Measurements from ENCODE around the gene C1orf232.

Gene C1orf232

DNA sequence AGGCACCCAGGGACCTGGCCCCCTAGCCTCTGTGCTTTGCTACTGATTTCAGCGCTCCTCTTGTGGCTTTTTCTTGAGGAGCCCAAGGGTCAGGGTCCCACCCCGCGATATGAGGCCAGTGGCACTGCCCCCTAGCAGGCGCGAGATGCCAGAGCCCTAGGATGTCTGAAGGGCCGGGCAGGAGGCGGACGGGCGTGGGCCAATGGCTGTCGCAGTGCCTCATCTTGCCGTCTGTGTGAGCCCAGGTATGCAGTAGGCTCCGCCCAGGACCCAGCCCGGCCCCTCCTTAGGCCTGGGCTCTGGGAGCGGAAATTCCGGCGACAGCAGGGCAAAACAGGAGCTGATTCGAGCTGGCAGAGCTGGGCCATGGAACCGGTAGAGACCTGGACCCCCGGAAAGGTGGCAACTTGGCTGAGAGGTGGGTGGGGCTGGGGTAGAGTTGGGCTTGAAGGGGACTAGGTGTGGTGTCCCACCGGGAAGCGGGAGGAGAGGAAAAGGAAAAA is 8.5 kb upstream of the C1orf232 start, which contains the start of gene CNKSR1:
Gene CNKSR1 (plus strand): TSS at position 310 of the 503 bp plus-strand sequence. CDS start 57 bp downstream, at position 367.
- DNase-seq (ENCODE audit: low read depth in 2 of 2): no peak

DNA sequence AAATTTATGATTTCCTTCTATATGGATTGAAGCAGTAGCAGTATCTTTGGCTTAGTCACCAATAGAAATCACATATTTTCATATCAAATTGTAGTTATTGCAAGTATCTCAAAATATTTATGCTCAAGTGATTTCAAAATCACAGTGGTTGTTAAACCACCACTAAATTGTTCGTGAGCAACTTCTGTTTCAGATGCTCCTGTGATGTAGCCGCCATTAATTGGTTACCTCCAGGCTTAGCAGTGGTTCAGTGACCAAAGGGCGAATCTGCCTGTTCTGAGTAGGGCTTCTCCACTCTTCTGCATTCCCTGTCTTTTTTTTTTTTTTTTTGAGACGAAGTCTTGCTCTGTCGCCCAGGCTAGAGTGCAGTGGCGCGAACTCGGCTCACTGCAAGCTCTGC is 6.6 kb upstream of the C1orf232 start:
- no peak for DNase-seq (ENCODE audit: low read depth in 2 of 2)

DNA sequence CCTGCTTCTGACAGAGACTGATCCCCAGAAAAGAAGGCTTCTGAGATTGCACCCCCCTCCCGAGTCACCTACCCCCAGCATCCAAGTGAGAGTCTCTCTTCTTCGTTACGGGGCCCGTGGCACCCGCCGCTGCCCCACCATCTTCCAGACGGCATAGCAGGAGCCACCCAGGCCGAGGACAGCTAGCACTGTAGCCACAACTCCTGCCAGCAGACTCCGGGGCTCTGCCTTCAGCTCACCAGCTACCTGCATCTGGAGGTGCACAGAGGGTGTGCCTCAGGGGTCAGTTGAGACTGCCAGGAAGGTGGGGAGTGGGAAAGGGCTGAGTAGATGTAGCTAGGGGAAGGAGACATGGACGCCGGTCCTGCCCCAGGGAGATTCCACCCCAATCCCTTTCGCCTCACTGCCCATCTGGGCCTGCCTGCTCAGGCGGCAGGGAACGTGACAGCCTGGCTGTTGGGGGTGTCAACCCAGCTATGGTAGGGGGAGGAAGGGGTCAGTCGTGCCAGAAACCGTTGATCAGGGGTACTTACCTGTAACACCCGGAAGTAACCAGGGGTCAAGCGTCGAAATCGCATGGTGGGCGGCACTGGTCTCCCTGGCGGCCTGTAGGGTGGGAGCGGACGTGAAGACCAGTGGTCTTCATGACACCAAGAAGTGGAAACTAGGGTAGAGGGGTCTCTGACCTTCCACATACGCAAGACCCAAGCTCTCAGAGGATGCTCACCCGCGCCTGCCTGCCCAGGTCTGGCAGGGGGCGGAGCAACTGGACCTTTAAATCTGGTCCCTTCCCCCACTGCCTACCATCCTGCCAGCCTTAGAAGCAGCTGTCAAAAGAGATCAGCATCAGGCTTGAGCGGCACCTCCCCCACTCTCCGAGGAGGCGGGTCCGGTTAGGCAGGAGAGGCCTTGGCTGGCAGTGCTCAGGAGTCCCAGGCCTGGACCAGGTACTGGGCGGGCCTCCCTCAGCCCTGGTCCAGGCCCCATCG is 2.6 kb upstream of the C1orf232 start, which contains the start of gene ZNF593OS:
Gene ZNF593OS (minus strand): TSS at position 749 of the 989 bp plus-strand sequence. CDS start 171 bp downstream, at position 578.
- DNase-seq (ENCODE audit: low read depth in 2 of 2): no peak

DNA sequence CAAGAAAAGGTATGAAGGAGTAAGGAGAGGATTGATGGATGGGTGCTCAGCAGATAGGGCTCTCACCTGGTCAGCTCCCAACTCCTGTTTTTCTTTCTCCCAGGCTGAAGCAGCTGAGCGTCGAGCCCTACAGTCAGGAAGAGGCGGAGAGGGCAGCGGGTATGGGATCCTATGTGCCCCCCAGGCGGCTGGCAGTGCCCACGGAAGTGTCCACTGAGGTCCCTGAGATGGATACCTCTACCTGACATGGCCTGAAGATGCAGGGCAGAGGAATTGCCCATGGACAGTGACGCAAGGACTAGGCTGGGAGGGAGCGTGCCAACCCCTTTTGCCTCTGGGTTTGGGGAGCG is 1.7 kb upstream of the C1orf232 start:
- DNase-seq (ENCODE audit: low read depth in 2 of 2): no peak

DNA sequence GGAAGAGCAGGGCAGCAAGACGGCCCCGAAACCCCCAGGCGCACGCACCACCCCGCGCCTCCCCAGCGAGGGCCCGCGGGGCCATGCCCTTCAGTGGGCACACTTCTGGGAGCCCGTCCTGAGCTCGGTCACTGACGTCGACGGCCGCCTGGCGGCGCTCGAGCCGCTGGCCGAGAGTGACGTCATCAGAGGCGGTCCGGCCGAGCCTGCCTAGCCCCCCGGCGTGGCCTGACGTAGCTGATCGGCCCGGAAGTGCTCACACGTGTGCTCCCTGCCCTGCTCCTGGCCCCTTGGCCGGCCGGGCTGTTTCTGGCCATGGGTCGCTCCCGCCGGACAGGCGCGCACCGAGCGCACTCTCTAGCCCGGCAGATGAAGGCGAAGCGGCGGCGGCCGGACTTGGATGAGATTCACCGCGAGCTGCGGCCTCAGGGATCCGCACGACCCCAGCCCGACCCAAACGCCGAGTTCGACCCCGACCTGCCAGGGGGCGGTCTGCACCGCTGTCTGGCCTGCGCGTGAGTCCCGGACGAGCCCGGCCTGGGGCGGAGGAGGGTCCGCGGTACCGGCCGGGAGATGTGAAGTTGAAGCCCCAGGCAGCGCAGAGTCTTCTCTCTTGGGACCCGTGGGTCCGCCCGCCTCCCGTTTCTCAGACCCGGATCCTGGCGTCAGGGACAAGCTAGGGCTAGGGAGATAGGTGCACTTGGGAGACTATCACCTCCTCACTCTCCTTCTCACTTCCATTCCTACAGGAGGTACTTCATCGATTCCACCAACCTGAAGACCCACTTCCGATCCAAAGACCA is 1.1 kb upstream of the C1orf232 start, which contains the start of gene ZNF593:
Gene ZNF593 (plus strand): TSS at position 240 of the 803 bp plus-strand sequence. CDS start 76 bp downstream, at position 316.
- DNase-seq (ENCODE audit: low read depth in 2 of 2): peak; percentile 76 to 86

DNA sequence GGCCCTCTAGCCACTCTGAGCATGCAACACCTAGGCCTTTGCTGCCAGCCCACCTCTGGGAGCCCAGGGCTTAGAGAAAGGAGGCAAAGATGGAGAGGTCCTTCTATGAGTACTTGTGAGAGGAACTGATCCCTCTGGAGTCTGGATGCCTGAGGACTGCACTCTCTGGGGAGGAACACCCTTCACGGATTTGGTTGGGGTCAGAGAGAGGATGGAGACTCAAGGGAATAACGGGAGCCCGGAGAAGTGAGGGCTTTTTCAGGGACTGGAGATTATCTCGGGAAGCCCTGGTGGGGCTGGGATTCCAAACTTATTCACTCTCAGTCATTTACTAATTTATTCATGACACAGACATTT is 413 bp upstream of the C1orf232 start:
- DNase-seq (ENCODE audit: low read depth in 2 of 2): no peak

DNA sequence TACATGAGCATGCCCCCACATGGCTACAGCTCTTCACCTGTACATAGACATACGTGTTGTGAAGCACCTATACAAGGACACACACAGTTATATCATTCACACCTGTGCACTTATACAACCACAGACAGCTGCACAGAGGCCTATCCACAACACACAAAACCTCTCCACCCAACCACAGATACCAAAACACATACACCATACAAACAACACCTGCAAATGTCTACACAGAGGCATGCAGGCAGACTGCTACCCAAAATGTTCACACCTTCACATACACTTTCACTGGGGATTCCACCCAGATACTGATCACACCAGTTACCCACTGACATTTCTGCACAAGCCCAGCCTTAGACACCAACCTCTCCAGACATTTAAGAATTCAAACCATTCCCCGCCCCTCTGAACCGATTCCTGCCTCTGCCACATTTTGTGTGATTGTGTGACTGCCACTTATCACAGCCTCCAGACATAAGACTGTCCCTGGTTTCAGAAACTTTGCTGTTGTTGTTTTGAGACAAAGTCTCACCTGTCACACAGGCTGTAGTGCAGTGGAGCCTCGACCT is 2.0 kb downstream of the C1orf232 start:
- no peak for DNase-seq (ENCODE audit: low read depth in 2 of 2)

DNA sequence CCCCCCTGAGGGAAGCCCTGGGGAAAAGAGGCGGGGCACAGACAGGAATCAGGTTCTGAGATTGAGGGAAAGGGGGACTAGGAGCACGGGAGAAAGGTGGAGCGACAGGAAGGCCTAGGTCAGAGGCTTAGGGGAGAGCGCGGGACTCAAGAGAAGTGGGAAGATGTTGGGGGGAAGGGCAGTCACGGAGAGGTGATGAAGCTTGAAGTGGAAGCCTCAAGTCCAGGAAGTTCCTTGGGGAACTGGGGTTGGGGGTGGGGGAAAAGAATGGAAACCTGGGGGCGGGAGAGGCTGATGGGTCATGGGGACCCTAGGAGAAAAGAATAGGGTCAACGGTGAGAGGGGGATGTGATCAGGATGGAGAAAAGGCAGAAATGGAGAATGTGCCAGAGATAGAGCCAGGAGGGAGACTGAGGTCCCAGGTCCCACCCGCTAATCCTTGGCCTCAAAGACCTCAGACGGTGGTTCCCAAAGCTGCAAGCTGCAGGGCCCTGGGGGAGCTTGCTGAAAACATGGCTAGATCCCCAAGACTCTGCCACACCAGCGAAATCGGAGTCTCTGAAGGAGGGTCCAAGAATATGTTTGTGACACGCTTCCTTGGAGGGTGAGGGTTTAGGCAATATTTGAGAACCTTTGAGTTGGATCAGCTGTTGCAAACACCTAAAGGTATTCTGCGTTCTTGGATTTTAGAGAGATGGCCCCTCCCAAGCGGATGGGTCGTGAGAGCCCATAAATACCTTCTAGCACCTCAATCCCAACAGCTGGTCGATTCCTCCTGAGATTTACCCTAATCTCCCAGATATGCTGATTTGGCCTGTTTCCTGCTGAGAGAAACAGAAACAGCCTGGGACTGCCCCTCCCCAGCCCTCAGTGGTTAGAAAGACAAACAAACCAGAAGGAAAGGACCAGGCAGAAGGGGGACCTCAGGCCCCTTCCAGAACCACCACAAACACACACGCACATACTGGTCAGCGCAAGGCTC is 3.6 kb downstream of the C1orf232 start:
- no peak for DNase-seq (ENCODE audit: low read depth in 2 of 2)

DNA sequence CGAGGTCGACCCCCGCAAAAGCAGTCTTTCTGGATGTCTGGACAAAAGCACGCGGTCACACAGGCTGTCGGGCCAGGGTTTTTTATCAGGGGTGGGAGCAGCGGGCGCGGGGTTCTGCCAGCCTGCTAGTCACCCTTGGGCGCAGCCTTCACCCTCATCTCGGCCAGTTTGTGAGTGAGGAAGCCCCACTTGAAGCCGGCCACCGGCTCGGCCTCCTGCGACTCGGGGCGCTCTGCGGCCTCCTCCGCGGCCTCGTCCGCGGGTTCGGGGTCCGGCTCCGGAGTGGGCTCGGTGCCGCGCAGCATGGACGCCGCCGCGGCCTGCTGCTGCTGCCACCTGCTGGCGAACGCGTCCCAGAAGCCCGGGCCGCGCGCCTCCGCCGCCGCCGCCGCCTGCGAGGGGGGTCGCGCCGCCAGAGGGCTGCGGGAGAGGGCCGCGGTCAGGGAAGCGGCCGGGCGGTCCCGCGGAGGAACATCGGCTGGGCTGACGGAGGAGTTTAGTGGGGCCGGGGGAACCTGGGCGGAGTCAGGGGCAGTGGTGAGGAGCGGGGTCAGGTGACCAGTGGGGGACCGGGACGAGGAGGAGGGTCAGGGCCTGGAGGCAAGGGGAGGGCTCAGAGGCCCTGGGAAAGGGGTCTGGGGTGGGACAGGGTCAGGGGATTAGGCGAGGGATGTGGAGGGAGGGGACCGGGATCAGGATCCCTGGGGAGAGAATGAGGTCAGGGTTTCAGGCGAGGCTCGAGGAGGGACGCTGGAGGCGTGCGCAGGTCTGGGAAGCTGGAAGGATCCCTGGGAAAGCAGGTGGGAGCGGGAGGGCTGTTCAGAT is 4.5 kb downstream of the C1orf232 start:
- peak; percentile 36 to 40 for DNase-seq (ENCODE audit: low read depth in 2 of 2)

DNA sequence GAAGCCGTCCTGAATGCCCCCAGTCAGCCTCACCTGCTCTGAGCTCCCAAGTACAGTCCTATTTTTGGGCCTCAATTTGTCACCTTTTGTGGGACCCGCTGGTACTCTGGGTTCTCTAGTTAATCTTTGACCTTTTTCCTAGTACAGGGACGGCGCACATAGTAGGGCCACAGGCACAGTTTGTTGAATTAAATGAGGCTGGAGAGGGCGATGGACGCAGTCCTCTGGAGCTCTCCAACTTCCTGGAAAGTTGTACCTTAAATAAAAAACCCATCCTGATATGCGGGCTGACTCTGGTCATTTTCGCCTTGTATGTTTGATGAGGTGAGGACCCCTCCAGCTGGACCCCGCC is 5.1 kb downstream of the C1orf232 start:
- no peak for DNase-seq (ENCODE audit: low read depth in 2 of 2)

DNA sequence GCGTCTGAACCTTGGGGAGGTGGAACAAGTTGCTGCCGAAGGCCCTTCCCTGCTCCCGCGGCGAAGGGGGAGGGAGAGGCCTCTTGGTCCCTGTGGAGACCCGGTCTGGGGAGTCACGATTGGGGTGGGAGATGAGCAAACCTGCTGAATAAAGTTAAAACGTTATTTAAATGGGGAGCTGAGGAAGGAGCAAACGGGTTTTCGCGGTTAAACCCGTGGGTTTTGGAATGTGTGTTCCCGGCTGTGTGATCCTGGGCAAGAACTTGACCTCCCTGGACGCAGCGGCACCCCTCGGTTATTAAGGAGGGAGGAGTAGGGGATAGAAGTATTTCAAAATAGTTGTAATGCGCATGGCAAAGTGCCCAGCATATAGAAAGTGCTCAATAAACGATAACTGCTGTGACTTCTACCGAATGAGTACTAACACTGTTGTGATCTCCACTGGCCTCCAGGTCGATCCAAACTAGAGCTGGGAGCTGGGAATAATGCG is 6.5 kb downstream of the C1orf232 start:
- no peak for DNase-seq (ENCODE audit: low read depth in 2 of 2)

DNA sequence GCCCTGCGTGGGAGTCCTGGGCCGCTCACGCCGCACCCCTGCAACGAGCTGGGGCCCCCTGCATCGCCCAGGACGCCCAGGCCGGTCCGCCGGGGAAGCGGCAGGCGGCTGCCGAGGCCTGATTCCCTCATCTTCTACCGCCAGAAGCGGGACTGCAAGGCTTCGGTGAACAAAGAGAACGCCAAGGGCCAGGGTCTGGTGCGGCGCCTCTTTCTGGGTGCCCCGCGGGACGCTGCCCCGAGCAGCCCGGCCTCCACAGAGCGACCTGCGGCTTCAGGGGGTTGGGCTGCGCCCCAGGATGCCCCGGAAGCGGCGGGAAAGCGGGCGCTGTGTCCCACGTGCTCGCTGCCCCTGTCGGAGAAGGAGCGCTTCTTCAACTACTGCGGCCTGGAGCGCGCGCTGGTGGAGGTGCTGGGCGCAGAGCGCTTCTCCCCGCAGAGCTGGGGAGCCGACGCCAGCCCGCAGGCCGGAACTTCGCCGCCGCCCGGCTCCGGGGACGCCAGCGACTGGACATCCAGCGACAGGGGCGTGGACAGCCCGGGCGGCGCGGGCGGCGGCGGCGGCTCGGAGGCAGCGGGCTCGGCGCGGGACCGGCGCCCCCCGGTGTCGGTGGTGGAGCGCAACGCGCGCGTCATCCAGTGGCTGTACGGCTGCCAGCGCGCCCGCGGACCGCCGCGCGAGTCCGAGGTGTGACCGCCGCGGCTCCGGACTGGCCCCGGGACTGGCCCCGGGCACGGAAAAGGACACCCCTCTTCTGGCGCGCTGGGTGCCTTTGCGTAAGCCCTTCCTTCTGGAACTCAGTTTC is 7.1 kb downstream of the C1orf232 start:
- DNase-seq (ENCODE audit: low read depth in 2 of 2): peak in 1 of 2 donors; percentile 32

DNA sequence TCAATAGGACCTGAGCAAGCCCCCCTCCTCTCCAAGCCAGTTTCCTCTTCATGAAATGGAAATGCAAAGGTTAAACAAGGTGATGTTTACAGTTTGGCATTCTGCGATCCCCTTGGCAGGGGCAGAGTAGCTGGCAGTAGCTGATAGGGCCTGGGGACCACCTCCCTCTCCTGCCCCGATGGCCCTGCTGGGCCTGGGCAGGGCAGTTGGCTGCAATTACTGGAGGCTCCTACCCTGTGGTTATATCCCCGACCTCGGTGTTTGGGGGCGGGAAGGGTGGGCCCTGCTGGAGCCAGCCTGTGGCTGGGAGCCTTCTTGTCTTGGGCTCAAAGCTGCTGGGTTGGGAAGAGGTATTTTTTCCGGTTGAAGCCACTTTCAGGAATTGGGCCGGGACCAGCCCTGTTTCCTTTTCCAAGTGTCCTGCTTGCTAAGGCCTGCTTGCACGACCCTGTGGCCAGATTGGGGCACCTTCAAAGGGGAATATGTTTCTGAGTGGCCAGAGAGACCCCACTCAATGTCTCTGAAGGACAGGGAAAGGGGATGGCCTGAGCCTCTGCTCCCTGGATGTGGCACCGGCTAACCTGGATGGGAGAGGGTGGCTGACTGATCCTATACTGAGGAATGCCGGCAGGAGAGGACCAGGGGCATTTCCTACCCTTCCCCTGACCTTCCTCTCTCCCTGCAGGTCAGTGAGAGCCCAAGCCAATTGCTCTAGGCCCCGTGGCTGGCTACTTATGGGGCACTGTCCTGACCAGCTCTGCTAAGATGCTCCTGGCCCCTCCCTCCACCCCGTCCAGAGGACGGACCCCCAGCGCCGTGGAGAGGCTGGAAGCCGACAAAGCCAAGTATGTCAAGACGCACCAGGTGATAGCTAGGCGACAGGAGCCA is 8.0 kb downstream of the C1orf232 start:
- no peak for DNase-seq (ENCODE audit: low read depth in 2 of 2)

DNA sequence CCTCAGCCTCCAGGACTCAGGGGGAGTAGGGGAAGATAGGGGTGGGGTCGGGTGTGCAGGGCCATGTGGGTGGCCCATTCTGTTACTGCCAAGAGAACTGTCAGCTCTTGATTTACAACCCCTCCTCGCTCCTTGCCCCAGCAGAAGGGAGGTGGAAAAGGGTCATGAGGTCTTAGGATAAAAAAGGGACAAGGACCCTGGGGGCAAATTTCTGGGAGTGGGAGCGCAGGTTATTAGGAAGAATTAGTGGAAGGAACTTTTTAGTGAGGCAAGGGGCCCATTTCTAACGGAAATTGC is 9.1 kb downstream of the C1orf232 start:
- DNase-seq (ENCODE audit: low read depth in 2 of 2): no peak

DNA sequence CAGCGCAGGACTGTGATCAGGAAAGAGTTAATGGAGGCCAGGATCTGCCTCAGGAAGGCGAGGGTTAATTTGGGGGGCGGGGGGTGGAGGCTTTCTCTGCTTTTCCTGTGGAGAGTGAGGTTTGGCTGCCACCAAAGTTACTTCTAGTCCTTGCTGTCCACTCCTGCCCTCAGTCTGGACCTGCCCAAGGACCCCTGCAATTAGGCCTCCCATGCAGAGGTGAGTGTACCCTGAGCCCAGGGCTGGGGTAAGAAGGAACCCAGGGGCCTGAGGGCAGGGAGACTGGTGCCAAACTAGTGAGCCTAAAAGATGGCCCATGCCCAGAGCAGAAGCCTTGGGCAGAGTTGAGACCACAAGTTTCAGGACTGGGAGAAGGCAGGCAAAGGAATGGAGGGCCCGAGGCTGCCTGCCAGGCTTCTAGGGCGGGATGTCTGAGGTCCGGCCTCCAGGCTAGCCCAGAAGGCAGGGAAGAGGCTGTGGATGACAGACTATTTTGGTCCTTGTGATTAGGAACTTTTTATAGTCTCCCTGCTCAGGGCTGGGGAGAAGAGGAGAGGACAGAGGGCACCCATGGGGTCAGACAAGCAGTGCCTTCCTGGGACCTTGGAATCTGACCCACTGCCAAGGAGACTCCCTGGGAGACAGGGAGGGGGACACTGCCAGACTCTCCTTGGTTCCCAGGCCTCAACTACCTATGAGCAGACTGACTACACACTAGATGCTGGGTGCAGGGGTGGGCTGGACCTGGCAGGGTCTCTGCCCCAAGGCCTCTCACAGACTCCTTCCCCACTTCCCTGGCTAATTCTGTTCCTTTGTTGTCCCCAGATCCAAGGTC is 9.6 kb downstream of the C1orf232 start, which contains the start of gene FAM110D:
Gene FAM110D (plus strand): TSS at position 172 of the 835 bp plus-strand sequence. CDS start 2,213 bp downstream, outside the sequence.
- no peak for DNase-seq (ENCODE audit: low read depth in 2 of 2)

DNA sequence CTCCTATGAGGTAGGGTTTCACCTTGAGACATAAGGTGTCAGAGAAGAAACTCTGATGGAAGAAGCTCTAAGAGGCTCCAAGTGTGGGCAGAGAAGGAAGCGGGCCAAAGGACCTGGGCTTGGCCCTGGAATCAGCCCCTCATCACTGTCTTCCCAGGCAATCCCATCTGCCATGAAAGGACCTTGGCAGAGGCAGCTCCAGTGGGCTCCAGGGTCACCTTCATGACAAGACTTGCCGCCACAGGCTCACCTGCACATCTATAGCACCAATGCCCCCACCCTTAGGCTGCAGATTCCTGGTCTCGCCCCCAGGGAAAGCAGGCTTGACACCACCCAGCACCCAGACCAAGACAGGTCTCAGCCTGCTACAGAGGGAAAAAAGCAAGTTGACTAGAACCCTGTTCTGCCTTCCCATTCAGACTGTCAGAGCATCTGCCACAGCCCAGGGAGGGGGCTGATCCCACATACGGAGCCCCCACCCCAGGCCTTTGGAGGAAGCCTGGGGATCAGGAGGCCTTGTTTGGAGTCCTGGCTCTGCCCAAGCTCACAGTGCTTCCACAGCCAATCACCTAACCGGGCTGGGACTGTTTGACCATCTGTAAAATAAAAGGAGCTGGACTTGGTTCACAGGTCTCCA is 10.4 kb downstream of the C1orf232 start:
- no peak for DNase-seq (ENCODE audit: low read depth in 2 of 2)
